Right cardiac atrium (tissue), 5 donors: ENCODE measurements around the gene PCDHB5. TPM values are rescaled to one million over a fixed set of nuclear protein-coding genes. Genes with fewer than 3 reads are reported as not detected.
"Not testable (repeated sequence)": the region's sequence is repeated elsewhere in the genome, so short reads cannot be mapped to it uniquely, and the experiment has no call there.

Experiments
- ATAC-seq, 2 donors: fragments of 200-7000 bp; cut with Tn5 transposase; one replicate each; pipeline versions ENCODE4 v1.8.0 to v1.9.1; 2020; ENCODE audit warnings: moderate library complexity in 2 of 2, mild to moderate bottlenecking in 1 of 2
- DNase-seq, 3 donors: peaks; one replicate each; pipeline ENCODE4 v3.0.0-alpha.2; 2020
- H3K27ac ChIP-seq: one replicate; pipeline ENCODE4 v1.5.1; 2013; ENCODE audit warnings: mild to moderate bottlenecking, low read length, control low read depth, moderate library complexity
- H3K27me3 ChIP-seq: one replicate; pipeline ENCODE4 v1.6.1; 2013; ENCODE audit not compliant: control insufficient read depth, insufficient read depth
- H3K4me1 ChIP-seq: one replicate; pipeline ENCODE4 v1.6.1; 2013; ENCODE audit warnings: low read length; ENCODE audit not compliant: control insufficient read depth, insufficient read depth
- H3K4me3 ChIP-seq: one replicate; pipeline ENCODE4 v1.5.1; 2013; ENCODE audit warnings: low read length, control low read depth
- H3K9me3 ChIP-seq: one replicate; pipeline ENCODE4 v1.6.1; 2013; ENCODE audit warnings: low read length; ENCODE audit not compliant: control insufficient read depth
- WGBS: extraction: QIAGEN DNeasy Blood & Tissue Kit; methylation state at CpG from one replicate; pipeline ENCODE4 v1.1.7; 2013; 5-methylcytosine and 5-hydroxymethylcytosine counted together
- intact Hi-C, 4 donors: fragments of 100-400 bp; cut with DNase I; formaldehyde crosslinking; loops; one replicate each; pipeline versions ENCODE4 v1.11.0 to v1.14.0; 2022 to 2023
- polyA plus RNA-seq: library from polyadenylated mRNA; stranded (reverse); fragments of 200-250 nt; gene quantifications from one replicate; pipeline ENCODE4 v1.2.3, GENCODE V29; 2013
- total RNA-seq, 4 donors: library from RNA; stranded (reverse); fragmentation: NEBNext Ultra II Directional; extraction: Animal tissue kit (Norgen Biotek cat#: 25700); gene quantifications; one replicate each; pipeline ENCODE4 v1.2.1, GENCODE V29; 2021
- donor health status: healthy with polysubstance abuse.
- donor health status: DM: no; HTN: yes; CAD: no.
- donor health status: DM: no; HTN: no; CAD: no.
- donor health status: DM: no; HTN: yes; CAD: no; lungs with severe emphysema.
- donor health status: DM: yes; HTN: yes; CAD: no.

PCDHB5 gene
- total and polyA plus RNA-seq, 5 donors, result 1.3 to 3.1 (median 2.5) TPM

DNA sequence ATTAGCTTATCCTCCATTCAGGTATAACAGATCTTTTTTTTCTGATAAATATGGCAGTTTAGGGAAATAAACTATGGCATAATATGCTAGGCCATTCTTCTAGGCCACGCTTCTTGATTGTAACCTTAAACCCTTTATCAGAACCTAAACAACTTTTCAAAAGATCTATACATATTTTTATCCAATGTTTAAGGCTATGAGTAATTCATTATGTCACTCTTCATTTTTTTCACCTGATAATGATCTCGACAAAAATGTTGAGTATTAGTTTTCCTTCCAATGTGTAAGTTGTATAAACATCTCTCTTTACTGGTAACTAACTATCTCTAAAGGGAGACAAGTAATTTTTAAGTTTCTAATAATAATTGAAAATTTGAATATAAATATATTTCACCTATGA lies 15.8 kb upstream of the PCDHB5 start:
- WGBS, result 38% methylated on average over 2 of the region's 2 CpGs
- Histone ChIP-seq H3K4me3 (no peak overlapping the region), H3K27me3 (no peaks in the 10 kb centered on the region), H3K9me3 (peaks cover 1% of the 10 kb centered on the region), H3K4me1 (no peaks in the 10 kb centered on the region), H3K27ac (no peak overlapping the region)
- intact Hi-C loops, result no loop called here
- DNase-seq (no peak), ATAC-seq (no peak)

DNA sequence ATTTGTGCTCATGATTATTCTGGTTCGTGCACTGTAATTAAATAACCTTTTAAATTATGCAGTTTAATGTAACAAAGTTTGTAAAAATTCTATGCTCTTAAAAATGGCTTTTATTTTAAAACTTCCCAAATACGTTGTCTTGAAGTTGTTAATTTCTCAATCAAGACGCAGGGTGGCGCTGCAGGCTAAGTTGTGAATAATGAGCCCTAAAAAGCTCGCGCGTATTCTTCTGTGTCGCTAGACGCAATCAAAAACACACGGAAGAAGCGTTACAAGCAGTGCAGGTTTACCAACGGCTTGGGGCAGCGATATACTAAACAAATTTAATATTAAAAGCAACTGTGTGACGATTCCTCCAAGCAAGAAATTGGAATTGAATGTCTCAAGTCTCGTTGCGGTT lies 13.4 kb upstream of the PCDHB5 start, which contains the start of gene PCDHB4:
TSS of gene PCDHB4 (plus strand) at position 256 of the 400 bp plus-strand sequence. CDS start 181 bp downstream, outside the sequence.
- intact Hi-C loops, result no loop called here
- Histone ChIP-seq H3K27ac (no peak within 1 kb of the TSS), H3K27me3 (no peaks in the 10 kb centered on the region), H3K4me1 (no peaks in the 10 kb centered on the region), H3K9me3 (peaks cover 1% of the 10 kb centered on the region), H3K4me3 (peak within 1 kb of the TSS; percentile 56)
- DNase-seq (peak in 2 of 3 donors; percentile 34 to 59), ATAC-seq (no peak)
- WGBS, result 14% methylated on average over 16 of the region's 16 CpGs

DNA sequence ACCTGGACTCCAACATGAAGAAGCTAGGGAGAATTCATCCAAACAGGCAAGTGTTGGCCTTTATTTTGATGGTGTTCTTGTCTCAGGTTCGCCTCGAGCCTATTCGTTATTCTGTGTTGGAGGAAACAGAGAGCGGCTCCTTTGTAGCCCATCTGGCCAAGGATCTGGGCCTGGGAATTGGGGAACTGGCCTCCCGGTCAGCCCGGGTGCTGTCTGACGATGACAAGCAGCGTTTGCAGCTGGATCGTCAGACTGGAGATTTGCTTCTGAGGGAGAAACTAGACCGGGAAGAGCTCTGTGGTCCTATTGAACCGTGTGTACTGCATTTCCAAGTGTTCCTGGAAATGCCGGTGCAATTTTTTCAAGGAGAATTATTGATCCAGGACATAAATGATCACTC lies 13.0 kb upstream of the PCDHB5 start:
- H3K4me3 ChIP-seq, result peak overlapping the region; percentile 56
- intact Hi-C loops, result no loop called here
- peaks cover 1% of the 10 kb centered on the region for H3K9me3 ChIP-seq
- H3K4me1 ChIP-seq, result no peaks in the 10 kb centered on the region
- H3K27ac ChIP-seq, result no peak overlapping the region
- WGBS, result 33% methylated on average over 12 of the region's 12 CpGs
- DNase-seq (no peak), ATAC-seq (no peak)
- H3K27me3 ChIP-seq, result no peaks in the 10 kb centered on the region

DNA sequence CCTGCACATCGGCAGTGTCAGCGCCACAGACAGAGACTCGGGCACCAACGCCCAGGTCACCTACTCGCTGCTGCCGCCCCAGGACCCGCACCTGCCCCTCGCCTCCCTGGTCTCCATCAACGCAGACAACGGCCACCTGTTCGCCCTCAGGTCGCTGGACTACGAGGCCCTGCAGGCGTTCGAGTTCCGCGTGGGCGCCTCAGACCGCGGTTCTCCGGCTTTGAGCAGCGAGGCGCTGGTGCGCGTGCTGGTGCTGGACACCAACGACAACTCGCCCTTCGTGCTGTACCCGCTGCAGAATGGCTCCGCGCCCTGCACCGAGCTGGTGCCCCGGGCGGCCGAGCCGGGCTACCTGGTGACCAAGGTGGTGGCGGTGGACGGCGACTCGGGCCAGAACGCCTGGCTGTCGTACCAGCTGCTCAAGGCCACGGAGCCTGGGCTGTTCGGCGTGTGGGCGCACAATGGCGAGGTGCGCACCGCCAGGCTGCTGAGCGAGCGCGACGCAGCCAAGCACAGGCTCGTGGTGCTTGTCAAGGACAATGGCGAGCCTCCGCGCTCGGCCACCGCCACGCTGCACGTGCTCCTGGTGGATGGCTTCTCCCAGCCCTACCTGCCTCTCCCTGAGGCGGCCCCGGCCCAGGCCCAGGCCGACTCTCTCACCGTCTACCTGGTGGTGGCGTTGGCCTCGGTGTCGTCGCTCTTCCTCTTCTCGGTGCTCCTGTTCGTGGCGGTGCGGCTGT lies 11.4 kb upstream of the PCDHB5 start:
- H3K4me3 ChIP-seq, H3K4me1 ChIP-seq, ATAC-seq, intact Hi-C loops, DNase-seq, H3K9me3 ChIP-seq, H3K27ac ChIP-seq, H3K27me3 ChIP-seq: not testable (repeated sequence)
- 30% methylated on average over 58 of the region's 73 CpGs for WGBS

DNA sequence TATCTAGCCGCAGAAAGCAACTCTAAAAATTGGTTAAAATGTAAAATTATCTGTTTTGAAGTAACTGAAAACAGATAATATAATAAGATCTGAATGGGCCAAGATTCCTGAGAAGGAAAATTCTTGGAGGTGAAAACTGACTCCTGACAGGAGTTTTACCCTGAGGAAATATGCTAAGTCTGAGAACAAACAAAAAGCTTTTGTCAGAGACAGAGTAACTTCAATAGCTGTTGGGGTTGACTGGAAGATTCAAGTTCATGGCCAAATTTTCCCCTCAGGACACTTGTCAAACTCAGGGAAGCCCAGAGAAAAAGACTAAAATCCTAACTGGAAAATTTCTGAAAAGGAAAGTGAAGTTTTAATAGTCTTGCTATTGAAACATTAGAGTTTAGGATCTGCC lies 7.7 kb upstream of the PCDHB5 start:
- no peaks in the 10 kb centered on the region for H3K9me3 ChIP-seq
- no peaks in the 10 kb centered on the region for H3K27me3 ChIP-seq
- H3K4me3 ChIP-seq, result no peak overlapping the region
- intact Hi-C loops, result no loop called here
- WGBS, result 84% methylated on average over 1 of the region's 1 CpG
- H3K4me1 ChIP-seq, result no peaks in the 10 kb centered on the region
- H3K27ac ChIP-seq, result no peak overlapping the region
- no peak for DNase-seq
- ATAC-seq, result no peak

DNA sequence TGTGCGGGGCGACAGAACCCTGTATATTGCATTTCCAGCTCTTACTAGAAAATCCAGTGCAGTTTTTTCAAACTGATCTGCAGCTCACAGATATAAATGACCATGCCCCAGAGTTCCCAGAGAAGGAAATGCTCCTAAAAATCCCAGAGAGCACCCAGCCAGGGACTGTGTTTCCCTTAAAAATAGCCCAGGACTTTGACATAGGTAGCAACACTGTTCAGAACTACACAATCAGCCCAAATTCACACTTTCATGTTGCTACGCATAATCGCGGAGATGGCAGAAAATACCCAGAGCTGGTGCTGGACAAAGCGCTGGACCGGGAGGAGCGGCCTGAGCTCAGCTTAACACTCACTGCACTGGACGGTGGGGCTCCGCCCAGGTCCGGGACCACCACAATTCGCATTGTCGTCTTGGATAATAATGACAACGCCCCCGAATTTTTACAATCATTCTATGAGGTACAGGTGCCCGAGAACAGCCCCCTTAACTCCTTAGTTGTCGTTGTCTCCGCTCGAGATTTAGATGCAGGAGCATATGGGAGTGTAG lies 786 bp downstream of the PCDHB5 start:
- peaks cover 3% of the 10 kb centered on the region for H3K9me3 ChIP-seq
- no peaks in the 10 kb centered on the region for H3K4me1 ChIP-seq
- 39% methylated on average over 19 of the region's 19 CpGs for WGBS
- H3K4me3 ChIP-seq, result peak overlapping the region; percentile 64
- no peak overlapping the region for H3K27ac ChIP-seq
- intact Hi-C loops, result no loop called here
- no peak for ATAC-seq
- no peak for DNase-seq
- H3K27me3 ChIP-seq, result no peaks in the 10 kb centered on the region

DNA sequence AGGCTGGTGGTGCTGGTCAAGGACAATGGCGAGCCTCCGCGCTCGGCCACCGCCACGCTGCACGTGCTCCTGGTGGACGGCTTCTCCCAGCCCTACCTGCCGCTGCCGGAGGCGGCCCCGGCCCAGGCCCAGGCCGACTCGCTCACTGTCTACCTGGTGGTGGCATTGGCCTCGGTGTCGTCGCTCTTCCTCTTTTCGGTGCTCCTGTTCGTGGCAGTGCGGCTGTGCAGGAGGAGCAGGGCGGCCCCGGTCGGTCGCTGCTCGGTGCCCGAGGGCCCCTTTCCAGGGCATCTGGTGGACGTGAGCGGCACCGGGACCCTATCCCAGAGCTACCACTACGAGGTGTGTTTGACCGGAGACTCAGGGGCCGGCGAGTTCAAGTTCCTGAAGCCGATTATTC lies 2.3 kb downstream of the PCDHB5 start:
- H3K9me3 ChIP-seq, DNase-seq, ATAC-seq, intact Hi-C loops, H3K4me1 ChIP-seq, H3K4me3 ChIP-seq, H3K27me3 ChIP-seq, H3K27ac ChIP-seq: not testable (repeated sequence)
- 44% methylated on average over 34 of the region's 34 CpGs for WGBS

DNA sequence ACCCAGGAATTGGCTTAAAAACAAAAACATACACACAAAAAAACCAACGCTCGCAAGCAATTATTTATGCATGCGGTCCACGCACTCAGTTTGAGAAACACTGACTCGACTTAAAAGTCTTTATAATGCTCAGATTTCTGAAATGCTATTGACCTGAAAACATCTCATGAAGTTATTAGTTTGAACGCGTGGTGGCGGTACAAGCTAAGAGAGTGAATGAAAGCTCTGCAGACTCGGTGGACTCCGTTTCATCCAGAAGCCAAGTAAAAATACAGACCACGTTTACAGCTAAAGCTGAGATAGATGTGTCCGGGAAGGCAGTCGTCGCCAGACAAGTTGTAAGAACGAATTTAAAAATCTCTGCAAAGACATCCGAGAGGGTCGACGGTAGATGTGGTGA lies 14.8 kb downstream of the PCDHB5 start, which contains the start of gene PCDHB6:
TSS of gene PCDHB6 (plus strand) at position 246 of the 400 bp plus-strand sequence. CDS start 201 bp downstream, outside the sequence.
- ATAC-seq (no peak), DNase-seq (no peak)
- H3K27ac ChIP-seq, result no peak within 1 kb of the TSS
- no peak within 1 kb of the TSS for H3K4me3 ChIP-seq
- 13% methylated on average over 18 of the region's 18 CpGs for WGBS
- H3K9me3 ChIP-seq, result peaks cover 2% of the 10 kb centered on the region
- H3K4me1 ChIP-seq, result no peaks in the 10 kb centered on the region
- H3K27me3 ChIP-seq, result no peaks in the 10 kb centered on the region
- intact Hi-C loops, result no loop called here

DNA sequence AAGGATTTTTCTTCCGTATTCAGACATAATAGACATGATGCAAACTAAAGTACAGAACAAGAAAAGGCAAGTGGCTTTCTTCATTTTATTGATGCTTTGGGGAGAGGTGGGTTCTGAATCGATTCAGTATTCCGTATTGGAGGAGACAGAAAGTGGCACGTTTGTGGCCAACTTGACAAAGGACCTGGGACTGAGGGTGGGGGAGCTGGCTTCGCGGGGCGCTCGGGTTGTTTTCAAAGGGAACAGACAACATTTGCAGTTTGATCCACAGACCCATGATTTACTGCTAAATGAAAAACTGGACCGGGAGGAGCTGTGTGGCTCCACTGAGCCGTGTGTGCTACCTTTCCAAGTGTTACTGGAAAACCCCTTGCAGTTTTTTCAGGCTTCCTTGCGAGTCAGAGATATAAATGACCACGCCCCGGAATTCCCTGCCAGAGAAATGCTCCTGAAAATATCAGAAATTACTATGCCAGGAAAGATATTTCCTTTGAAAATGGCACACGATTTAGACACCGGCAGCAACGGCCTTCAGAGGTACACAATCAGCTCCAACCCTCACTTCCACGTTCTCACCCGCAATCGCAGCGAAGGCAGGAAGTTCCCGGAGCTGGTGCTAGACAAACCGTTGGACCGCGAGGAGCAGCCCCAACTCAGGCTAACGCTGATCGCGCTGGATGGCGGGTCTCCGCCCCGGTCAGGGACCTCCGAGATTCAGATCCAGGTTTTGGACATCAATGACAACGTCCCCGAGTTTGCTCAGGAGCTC lies 15.4 kb downstream of the PCDHB5 start:
- Histone ChIP-seq H3K27me3 (no peaks in the 10 kb centered on the region), H3K4me3 (no peak overlapping the region), H3K4me1 (no peaks in the 10 kb centered on the region), H3K9me3 (peaks cover 2% of the 10 kb centered on the region), H3K27ac (no peak overlapping the region)
- intact Hi-C loops, result no loop called here
- ATAC-seq (no peak), DNase-seq (peak in 2 of 3 donors; percentile 36 to 37)
- 36% methylated on average over 33 of the region's 33 CpGs for WGBS

DNA sequence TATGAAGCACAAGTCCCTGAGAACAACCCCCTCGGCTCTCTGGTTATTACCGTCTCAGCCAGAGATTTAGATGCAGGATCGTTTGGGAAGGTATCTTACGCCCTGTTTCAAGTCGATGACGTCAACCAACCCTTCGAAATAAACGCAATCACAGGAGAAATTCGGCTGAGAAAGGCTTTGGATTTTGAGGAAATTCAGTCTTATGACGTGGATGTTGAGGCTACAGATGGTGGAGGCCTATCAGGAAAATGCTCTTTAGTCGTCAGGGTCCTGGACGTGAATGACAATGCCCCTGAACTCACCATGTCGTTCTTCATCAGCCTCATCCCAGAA lies 16.0 kb downstream of the PCDHB5 start:
- H3K27me3 ChIP-seq, result no peaks in the 10 kb centered on the region
- DNase-seq, result no peak
- no peak for ATAC-seq
- H3K27ac ChIP-seq, result no peak overlapping the region
- H3K9me3 ChIP-seq, result peaks cover 7% of the 10 kb centered on the region
- intact Hi-C loops, result no loop called here
- 31% methylated on average over 13 of the region's 13 CpGs for WGBS
- H3K4me3 ChIP-seq, result no peak overlapping the region
- H3K4me1 ChIP-seq, result no peaks in the 10 kb centered on the region

DNA sequence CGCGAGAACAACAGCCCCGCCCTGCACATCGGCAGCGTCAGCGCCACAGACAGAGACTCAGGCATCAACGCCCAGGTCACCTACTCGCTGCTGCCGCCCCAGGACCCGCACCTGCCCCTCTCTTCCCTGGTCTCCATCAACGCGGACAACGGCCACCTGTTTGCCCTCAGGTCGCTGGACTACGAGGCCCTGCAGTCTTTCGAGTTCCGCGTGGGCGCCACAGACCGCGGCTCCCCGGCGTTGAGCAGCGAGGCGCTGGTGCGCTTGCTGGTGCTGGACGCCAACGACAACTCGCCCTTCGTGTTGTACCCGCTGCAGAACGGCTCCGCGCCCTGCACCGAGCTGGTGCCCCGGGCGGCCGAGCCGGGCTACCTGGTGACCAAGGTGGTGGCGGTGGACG lies 16.6 kb downstream of the PCDHB5 start:
- WGBS, result 35% methylated on average over 36 of the region's 41 CpGs
- H3K4me1 ChIP-seq, ATAC-seq, H3K9me3 ChIP-seq, H3K27me3 ChIP-seq, intact Hi-C loops, H3K27ac ChIP-seq, H3K4me3 ChIP-seq: not testable (repeated sequence)
- peak in 1 of 3 donors; percentile 27 for DNase-seq
